ENCODE results near the gene ASTN2.

DNA sequence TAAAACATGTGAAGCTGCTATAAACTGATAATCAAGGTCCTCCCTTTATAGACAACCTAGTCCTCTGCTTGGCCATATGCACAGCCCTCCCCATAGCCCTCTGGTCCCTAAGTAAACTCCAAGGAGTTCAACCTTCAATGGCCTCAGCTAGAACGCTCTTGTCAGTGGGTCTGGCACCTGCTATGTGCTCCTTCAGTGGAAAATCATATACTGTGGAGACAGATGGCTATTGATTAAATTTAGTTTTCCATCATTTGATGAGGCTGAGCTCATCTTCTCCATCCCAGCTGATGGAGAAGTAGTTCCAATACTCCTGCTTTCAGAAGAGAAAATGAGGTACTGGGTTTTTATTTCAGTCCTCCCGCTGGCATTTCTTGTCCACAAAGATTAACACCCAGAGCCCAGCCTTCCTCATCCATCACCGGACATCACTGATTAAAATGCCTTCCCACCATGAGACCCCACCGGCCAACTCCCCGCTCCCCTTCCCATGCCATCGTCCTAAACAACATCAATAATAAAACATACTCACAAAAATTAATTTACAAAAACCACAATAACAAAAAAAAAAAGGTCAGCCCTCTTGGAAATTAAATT is 593.1 kb downstream of the ASTN2 start:
- TF ChIP-seq, protein P1, sequence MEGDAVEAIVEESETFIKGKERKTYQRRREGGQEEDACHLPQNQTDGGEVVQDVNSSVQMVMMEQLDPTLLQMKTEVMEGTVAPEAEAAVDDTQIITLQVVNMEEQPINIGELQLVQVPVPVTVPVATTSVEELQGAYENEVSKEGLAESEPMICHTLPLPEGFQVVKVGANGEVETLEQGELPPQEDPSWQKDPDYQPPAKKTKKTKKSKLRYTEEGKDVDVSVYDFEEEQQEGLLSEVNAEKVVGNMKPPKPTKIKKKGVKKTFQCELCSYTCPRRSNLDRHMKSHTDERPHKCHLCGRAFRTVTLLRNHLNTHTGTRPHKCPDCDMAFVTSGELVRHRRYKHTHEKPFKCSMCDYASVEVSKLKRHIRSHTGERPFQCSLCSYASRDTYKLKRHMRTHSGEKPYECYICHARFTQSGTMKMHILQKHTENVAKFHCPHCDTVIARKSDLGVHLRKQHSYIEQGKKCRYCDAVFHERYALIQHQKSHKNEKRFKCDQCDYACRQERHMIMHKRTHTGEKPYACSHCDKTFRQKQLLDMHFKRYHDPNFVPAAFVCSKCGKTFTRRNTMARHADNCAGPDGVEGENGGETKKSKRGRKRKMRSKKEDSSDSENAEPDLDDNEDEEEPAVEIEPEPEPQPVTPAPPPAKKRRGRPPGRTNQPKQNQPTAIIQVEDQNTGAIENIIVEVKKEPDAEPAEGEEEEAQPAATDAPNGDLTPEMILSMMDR (IDR thresholded peaks at IDR 0.05 in 2 of 3, conservative IDR thresholded peaks at IDR 0.05 in 1 of 3; ENCODE audit: control insufficient read depth in 2 of 3, extremely low read depth in 1 of 3, insufficient read depth in 1 of 3, low read depth in 3 of 3, low read length in 3 of 3) = no peak
- TF ChIP-seq PKNOX1 (IDR thresholded peaks at IDR 0.05) = no peak
- no peak for TF ChIP-seq POLR2A (IDR thresholded peaks at IDR 0.05; ENCODE audit: low read depth, low read length)
- TF ChIP-seq MXI1 (IDR thresholded peaks at IDR 0.05; ENCODE audit: low read depth, low read length) = no peak
- TF ChIP-seq, protein P2, sequence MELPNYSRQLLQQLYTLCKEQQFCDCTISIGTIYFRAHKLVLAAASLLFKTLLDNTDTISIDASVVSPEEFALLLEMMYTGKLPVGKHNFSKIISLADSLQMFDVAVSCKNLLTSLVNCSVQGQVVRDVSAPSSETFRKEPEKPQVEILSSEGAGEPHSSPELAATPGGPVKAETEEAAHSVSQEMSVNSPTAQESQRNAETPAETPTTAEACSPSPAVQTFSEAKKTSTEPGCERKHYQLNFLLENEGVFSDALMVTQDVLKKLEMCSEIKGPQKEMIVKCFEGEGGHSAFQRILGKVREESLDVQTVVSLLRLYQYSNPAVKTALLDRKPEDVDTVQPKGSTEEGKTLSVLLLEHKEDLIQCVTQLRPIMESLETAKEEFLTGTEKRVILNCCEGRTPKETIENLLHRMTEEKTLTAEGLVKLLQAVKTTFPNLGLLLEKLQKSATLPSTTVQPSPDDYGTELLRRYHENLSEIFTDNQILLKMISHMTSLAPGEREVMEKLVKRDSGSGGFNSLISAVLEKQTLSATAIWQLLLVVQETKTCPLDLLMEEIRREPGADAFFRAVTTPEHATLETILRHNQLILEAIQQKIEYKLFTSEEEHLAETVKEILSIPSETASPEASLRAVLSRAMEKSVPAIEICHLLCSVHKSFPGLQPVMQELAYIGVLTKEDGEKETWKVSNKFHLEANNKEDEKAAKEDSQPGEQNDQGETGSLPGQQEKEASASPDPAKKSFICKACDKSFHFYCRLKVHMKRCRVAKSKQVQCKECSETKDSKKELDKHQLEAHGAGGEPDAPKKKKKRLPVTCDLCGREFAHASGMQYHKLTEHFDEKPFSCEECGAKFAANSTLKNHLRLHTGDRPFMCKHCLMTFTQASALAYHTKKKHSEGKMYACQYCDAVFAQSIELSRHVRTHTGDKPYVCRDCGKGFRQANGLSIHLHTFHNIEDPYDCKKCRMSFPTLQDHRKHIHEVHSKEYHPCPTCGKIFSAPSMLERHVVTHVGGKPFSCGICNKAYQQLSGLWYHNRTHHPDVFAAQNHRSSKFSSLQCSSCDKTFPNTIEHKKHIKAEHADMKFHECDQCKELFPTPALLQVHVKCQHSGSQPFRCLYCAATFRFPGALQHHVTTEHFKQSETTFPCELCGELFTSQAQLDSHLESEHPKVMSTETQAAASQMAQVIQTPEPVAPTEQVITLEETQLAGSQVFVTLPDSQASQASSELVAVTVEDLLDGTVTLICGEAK (IDR thresholded peaks at IDR 0.05; ENCODE audit: borderline replicate concordance) = no peak
- TF ChIP-seq HDAC6 (IDR thresholded peaks at IDR 0.05; ENCODE audit: unreplicated experiment) = no peak
- no peak for TF ChIP-seq ASH2L (IDR thresholded peaks at IDR 0.05; ENCODE audit: borderline replicate concordance, low read depth)
- TF ChIP-seq ZNF24 (IDR thresholded peaks at IDR 0.05) = no peak
- no peak for TF ChIP-seq RAD51 (IDR thresholded peaks at IDR 0.05)
- TF ChIP-seq RAD21 (IDR thresholded peaks at IDR 0.05; ENCODE audit: insufficient read depth, low read depth, low read length) = no peak
- TF ChIP-seq, protein P3, sequence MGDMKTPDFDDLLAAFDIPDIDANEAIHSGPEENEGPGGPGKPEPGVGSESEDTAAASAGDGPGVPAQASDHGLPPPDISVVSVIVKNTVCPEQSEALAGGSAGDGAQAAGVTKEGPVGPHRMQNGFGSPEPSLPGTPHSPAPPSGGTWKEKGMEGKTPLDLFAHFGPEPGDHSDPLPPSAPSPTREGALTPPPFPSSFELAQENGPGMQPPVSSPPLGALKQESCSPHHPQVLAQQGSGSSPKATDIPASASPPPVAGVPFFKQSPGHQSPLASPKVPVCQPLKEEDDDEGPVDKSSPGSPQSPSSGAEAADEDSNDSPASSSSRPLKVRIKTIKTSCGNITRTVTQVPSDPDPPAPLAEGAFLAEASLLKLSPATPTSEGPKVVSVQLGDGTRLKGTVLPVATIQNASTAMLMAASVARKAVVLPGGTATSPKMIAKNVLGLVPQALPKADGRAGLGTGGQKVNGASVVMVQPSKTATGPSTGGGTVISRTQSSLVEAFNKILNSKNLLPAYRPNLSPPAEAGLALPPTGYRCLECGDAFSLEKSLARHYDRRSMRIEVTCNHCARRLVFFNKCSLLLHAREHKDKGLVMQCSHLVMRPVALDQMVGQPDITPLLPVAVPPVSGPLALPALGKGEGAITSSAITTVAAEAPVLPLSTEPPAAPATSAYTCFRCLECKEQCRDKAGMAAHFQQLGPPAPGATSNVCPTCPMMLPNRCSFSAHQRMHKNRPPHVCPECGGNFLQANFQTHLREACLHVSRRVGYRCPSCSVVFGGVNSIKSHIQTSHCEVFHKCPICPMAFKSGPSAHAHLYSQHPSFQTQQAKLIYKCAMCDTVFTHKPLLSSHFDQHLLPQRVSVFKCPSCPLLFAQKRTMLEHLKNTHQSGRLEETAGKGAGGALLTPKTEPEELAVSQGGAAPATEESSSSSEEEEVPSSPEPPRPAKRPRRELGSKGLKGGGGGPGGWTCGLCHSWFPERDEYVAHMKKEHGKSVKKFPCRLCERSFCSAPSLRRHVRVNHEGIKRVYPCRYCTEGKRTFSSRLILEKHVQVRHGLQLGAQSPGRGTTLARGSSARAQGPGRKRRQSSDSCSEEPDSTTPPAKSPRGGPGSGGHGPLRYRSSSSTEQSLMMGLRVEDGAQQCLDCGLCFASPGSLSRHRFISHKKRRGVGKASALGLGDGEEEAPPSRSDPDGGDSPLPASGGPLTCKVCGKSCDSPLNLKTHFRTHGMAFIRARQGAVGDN (IDR thresholded peaks at IDR 0.05) = no peak
- TF ChIP-seq IKZF1 (conservative IDR thresholded peaks at IDR 0.05) = no peak
- no peak for TF ChIP-seq CBFB (IDR thresholded peaks at IDR 0.05; ENCODE audit: low read depth)
- TF ChIP-seq BHLHE40 (IDR thresholded peaks at IDR 0.05; ENCODE audit: borderline replicate concordance in 1 of 2, low read depth in 2 of 2, low read length in 1 of 2) = no peak
